Kidney (tissue), 22 donors: ENCODE data around the gene MOXD1. TPM values are rescaled to one million over a fixed set of nuclear protein-coding genes. Genes with fewer than 3 reads are reported as not detected.

Experiments
- DNase-seq, 5 donors: peaks; one replicate each; pipeline ENCODE4 v3.0.0-alpha.2; 2013 to 2020
- FAIRE-seq: peaks from 2 replicates; lab custom pipeline; 2012; peaks lifted over from hg19 to GRCh38; lab: Jason Lieb, UNC
- H3K27ac ChIP-seq, 2 donors: one replicate each; pipeline ENCODE4 v1.7.0; 2013; ENCODE audit warnings: low read depth in 2 of 2, low read length in 2 of 2, inconsistent platforms in 1 of 2
- H3K27me3 ChIP-seq: one replicate; pipeline ENCODE4 v1.7.1; 2013; ENCODE audit warnings: low read length, inconsistent platforms; ENCODE audit not compliant: control insufficient read depth, insufficient read depth
- H3K36me3 ChIP-seq, 3 donors: one replicate each; pipeline versions ENCODE4 v1.7.0 to v1.7.1; 2013; ENCODE audit warnings: low read length in 3 of 3, control low read depth in 1 of 3, inconsistent platforms in 1 of 3; ENCODE audit not compliant: insufficient read depth in 3 of 3, control insufficient read depth in 2 of 3
- H3K4me1 ChIP-seq, 3 donors: one replicate each; pipeline versions ENCODE4 v1.7.0 to v1.7.1; 2013; ENCODE audit warnings: low read length in 3 of 3, inconsistent platforms in 1 of 3, low read depth in 1 of 3; ENCODE audit not compliant: control insufficient read depth in 2 of 3, insufficient read depth in 2 of 3
- H3K4me3 ChIP-seq, 3 donors: one replicate each; pipeline versions ENCODE4 v1.7.0 to v1.8.1; 2013; ENCODE audit warnings: low read length in 3 of 3, control low read depth in 1 of 3, inconsistent platforms in 1 of 3
- H3K9ac ChIP-seq, 3 donors: one replicate each; pipeline versions ENCODE4 v1.7.0 to v1.7.1; 2013; ENCODE audit warnings: low read length in 3 of 3, control low read depth in 1 of 3, inconsistent platforms in 1 of 3
- H3K9me3 ChIP-seq, 3 donors: one replicate each; pipeline versions ENCODE4 v1.7.0 to v1.7.1; 2013; ENCODE audit warnings: low read length in 3 of 3, control low read depth in 1 of 3, inconsistent platforms in 1 of 3; ENCODE audit not compliant: control insufficient read depth in 2 of 3, insufficient read depth in 1 of 3
- CTCF ChIP-seq: IDR thresholded peaks from 3 replicates; pipeline ENCODE4 v1.5.1; 2012; ENCODE audit warnings: mild to moderate bottlenecking, moderate library complexity, borderline replicate concordance; ENCODE audit not compliant: insufficient read depth; ENCODE audit errors: extremely low read depth
- intact Hi-C: fragments of 100-400 bp; cut with DNase I; formaldehyde crosslinking; loops from one replicate; pipeline ENCODE4 v1.11.1; 2022
- long read RNA-seq, 10 donors: library from polyadenylated mRNA in 1 of 10; unstranded in 1 of 10; transcript quantifications; one replicate each; pipeline ENCODE4 v2.0.0 and lab custom pipeline, GENCODE V29; 2021 to 2026
- polyA plus RNA-seq: library from polyadenylated mRNA; stranded (reverse); fragments of 350-450 nt; fragmentation: Illumina TruSeq; extraction: RNeasy Lipid Tissue Mini Kit (QIAGEN cat#74804); gene quantifications from one replicate; pipeline ENCODE4 v1.2.3, GENCODE V29; 2014; ENCODE audit warnings: low read depth, low replicate concordance; ENCODE audit not compliant: insufficient read depth
- total RNA-seq: library from RNA; stranded (reverse); fragmentation: NEBNext Ultra II Directional; extraction: Animal tissue kit (Norgen Biotek cat#: 25700); gene quantifications from one replicate; pipeline ENCODE4 v1.2.1, GENCODE V29; 2021
- donor health status: control.
- donor health status: control.
- donor health status: control.
- donor health status: control.
- donor health status: control.
- donor health status: DM: yes; HTN: yes; CAD: no.
- donor health status: Normal renal cell carcinoma (clear cell type).

MOXD1 gene
- total RNA-seq = 35.9 TPM
- polyA plus RNA-seq = 11.6 TPM
- long read RNA-seq, donor 1, transcript MOXD1-202 (12 exons, 3,059 nt) = major isoform, 41 of 98 reads
- long read RNA-seq, donor 1, transcript MOXD1-201 (11 exons, 2,950 nt) = minor isoform, 7 of 98 reads
- long read RNA-seq, donor 1, partial matches to known transcripts = 49 of 98 reads
- long read RNA-seq, donor 1, other reads (novel, unspliced or antisense) = 0 of 98 reads
- long read RNA-seq, donor 2, transcript MOXD1-202 (12 exons, 3,059 nt) = major isoform, 38 of 95 reads
- long read RNA-seq, donor 2, partial matches to known transcripts = 53 of 95 reads
- long read RNA-seq, donor 2, other reads (novel, unspliced or antisense) = 0 of 95 reads
- long read RNA-seq, donor 3, transcript MOXD1-203 (2 exons, 2,191 nt) = minor isoform, 5 of 111 reads
- long read RNA-seq, donor 3, transcript MOXD1-202 (12 exons, 3,059 nt) = major isoform, 44 of 111 reads
- long read RNA-seq, donor 3, partial matches to known transcripts = 60 of 111 reads
- long read RNA-seq, donor 3, other reads (novel, unspliced or antisense) = 0 of 111 reads
- long read RNA-seq, donor 4, transcript MOXD1-202 (12 exons, 3,059 nt) = major isoform, 24 of 76 reads
- long read RNA-seq, donor 4, partial matches to known transcripts = 46 of 76 reads
- long read RNA-seq, donor 4, other reads (novel, unspliced or antisense) = 0 of 76 reads
- long read RNA-seq, donor 5, partial matches to known transcripts = 0 of 3 reads
- long read RNA-seq, donor 5, other reads (novel, unspliced or antisense) = 0 of 3 reads
- long read RNA-seq, donor 6, transcript MOXD1-202 (12 exons, 3,059 nt) = major isoform, 7 of 20 reads
- long read RNA-seq, donor 6, partial matches to known transcripts = 12 of 20 reads
- long read RNA-seq, donor 6, other reads (novel, unspliced or antisense) = 0 of 20 reads
- long read RNA-seq, donor 7, transcript MOXD1-202 (12 exons, 3,059 nt) = major isoform, 23 of 26 reads
- long read RNA-seq, donor 7, partial matches to known transcripts = 2 of 26 reads
- long read RNA-seq, donor 7, other reads (novel, unspliced or antisense) = 1 of 26 reads
- long read RNA-seq, donor 8, transcript MOXD1-202 (12 exons, 3,059 nt) = major isoform, 32 of 125 reads
- long read RNA-seq, donor 8, transcript MOXD1-201 (11 exons, 2,950 nt) = minor isoform, 12 of 125 reads
- long read RNA-seq, donor 8, partial matches to known transcripts = 78 of 125 reads
- long read RNA-seq, donor 8, other reads (novel, unspliced or antisense) = 0 of 125 reads
- long read RNA-seq, donor 9, transcript MOXD1-202 (12 exons, 3,059 nt) = major isoform, 17 of 76 reads
- long read RNA-seq, donor 9, partial matches to known transcripts = 57 of 76 reads
- long read RNA-seq, donor 9, other reads (novel, unspliced or antisense) = 0 of 76 reads
- long read RNA-seq, donor 10, transcript MOXD1-202 (12 exons, 3,059 nt) = major isoform, 32 of 111 reads
- long read RNA-seq, donor 10, transcript MOXD1-201 (11 exons, 2,950 nt) = minor isoform, 5 of 111 reads
- long read RNA-seq, donor 10, partial matches to known transcripts = 74 of 111 reads
- long read RNA-seq, donor 10, other reads (novel, unspliced or antisense) = 0 of 111 reads

GRCh38 chr6:132400883-132401617 lies at the start of gene MOXD1:
TSS of gene MOXD1 (minus strand) at chr6:132401475. CDS start at chr6:132401426, 49 bp downstream.
- FAIRE-seq (no peak), DNase-seq (peak; percentile 74 to 89 (median 77))
- Histone ChIP-seq H3K9me3 (no peaks in the 10 kb centered on the region), H3K36me3 (no peaks in the 10 kb centered on the region), H3K4me1 (no peaks in the 10 kb centered on the region), H3K4me3 (peak within 1 kb of the TSS; percentile 50 to 78 (median 58)), H3K9ac (peak within 1 kb of the TSS in 2 of 3 donors; percentile 60 to 63), H3K27ac (peak within 1 kb of the TSS; percentile 23 to 41), H3K27me3 (no peaks in the 10 kb centered on the region)
- intact Hi-C loops = no loop called here
- no peak for TF ChIP-seq CTCF

GRCh38 chr6:132446855-132447241 lies 45.6 kb upstream of the MOXD1 start:
- Histone ChIP-seq H3K27ac (no peak overlapping the region), H3K9ac (no peak overlapping the region), H3K4me3 (no peak overlapping the region), H3K36me3 (no peaks in the 10 kb centered on the region), H3K4me1 (no peaks in the 10 kb centered on the region), H3K9me3 (peaks cover 0 to 3% (median 0%) of the 10 kb centered on the region in 3 donors), H3K27me3 (no peaks in the 10 kb centered on the region)
- TF ChIP-seq CTCF = no peak
- no peak for DNase-seq
- no peak for FAIRE-seq
- intact Hi-C loops = no loop called here
